Heart right ventricle (tissue), 16 donors: ENCODE results near the gene TMEM181. TPM values are rescaled to one million over a fixed set of nuclear protein-coding genes. Genes with fewer than 3 reads are reported as not detected.

Experiments used
- ATAC-seq, 8 donors: fragments of 200-7000 bp; cut with Tn5 transposase; one replicate each; pipeline ENCODE4 v1.9.1; 2020; ENCODE audit warnings: mild to moderate bottlenecking in 8 of 8, moderate library complexity in 8 of 8, moderate number of reproducible peaks in 1 of 8
- DNase-seq, 2 donors: peaks; one replicate each; pipeline ENCODE4 v3.0.0-alpha.2; 2020
- H3K27ac ChIP-seq, 10 donors: fragments of 200-600 bp; sonication (generic) in 2 of 10; one replicate each; pipeline versions ENCODE4 v1.5.0 to v1.8.0; 2020 to 2022; ENCODE audit warnings: mild to moderate bottlenecking in 3 of 10
- H3K27me3 ChIP-seq, 7 donors: fragments of 200-600 bp; one replicate each; pipeline ENCODE4 v1.8.0; 2021 to 2022; ENCODE audit warnings: mild to moderate bottlenecking in 2 of 7
- H3K36me3 ChIP-seq, 9 donors: fragments of 200-600 bp; sonication (generic) in 1 of 9; one replicate each; pipeline versions ENCODE4 v1.5.0 to v1.8.0; 2020 to 2022; ENCODE audit warnings: mild to moderate bottlenecking in 2 of 9
- H3K4me1 ChIP-seq, 9 donors: fragments of 200-600 bp; sonication (generic) in 1 of 9; one replicate each; pipeline versions ENCODE4 v1.5.0 to v1.8.0; 2020 to 2022; ENCODE audit warnings: mild to moderate bottlenecking in 4 of 9
- H3K4me3 ChIP-seq, 10 donors: fragments of 200-600 bp; sonication (generic) in 2 of 10; one replicate each; pipeline versions ENCODE4 v1.5.0 to v1.8.0; 2020 to 2022; ENCODE audit warnings: mild to moderate bottlenecking in 7 of 10, moderate library complexity in 2 of 10
- H3K9me3 ChIP-seq, 11 donors: fragments of 200-600 bp in 10 of 11; sonication (generic) in 2 of 11; one replicate each; pipeline versions ENCODE4 v1.5.0 to v1.8.0; 2013 to 2022; ENCODE audit warnings: mild to moderate bottlenecking in 2 of 11, control low read depth in 1 of 11, moderate library complexity in 1 of 11
- WGBS, 2 donors: extraction: QIAGEN DNeasy Blood & Tissue Kit; methylation state at CpG; one replicate each; pipeline ENCODE4 v1.1.7; 2013; ENCODE audit warnings: inconsistent platforms in 1 of 2; 5-methylcytosine and 5-hydroxymethylcytosine counted together
- intact Hi-C, 10 donors: fragments of 100-400 bp; cut with DNase I; formaldehyde crosslinking; loops; one replicate each; pipeline versions ENCODE4 v1.11.1 to v1.14.2; 2022
- polyA plus RNA-seq, 2 donors: library from polyadenylated mRNA; stranded (reverse); fragments of 200-250 nt; gene quantifications; one replicate each; pipeline ENCODE4 v1.2.3, GENCODE V29; 2013
- total RNA-seq, 10 donors: library from RNA; stranded (reverse); fragmentation: NEBNext Ultra II Directional in 3 of 10; extraction: Animal tissue kit (Norgen Biotek cat#: 25700) in 3 of 10; gene quantifications; one replicate each; pipeline versions ENCODE4 v1.2.1 to v1.2.4, GENCODE V29; 2021 to 2023
- TF ChIP-seq, protein P1 (sequence below), 9 donors: fragments of 200-600 bp; sonication (generic) in 2 of 9; IDR thresholded peaks; one replicate each; pipeline versions ENCODE4 v1.5.0 to v1.8.0; 2021 to 2022; ENCODE audit warnings: antibody characterized with exemption in 9 of 9, mild to moderate bottlenecking in 5 of 9, moderate library complexity in 1 of 9
- donor health status: Arrhythmogenic right ventricular cardiomyopathy.
- donor health status: ischemic (EF 13 %, LVEDD 7.1; RV severe dilation, severe dysfunction).
- donor health status: healthy with polysubstance abuse.
- donor health status: DM: no; HTN: yes; CAD: no.
- donor health status: DM: no; HTN: no; CAD: no.
- donor health status: ischemic (EF 25% LVEDD 6.9; RV normal size, moderate dysfunction).
- donor health status: ischemic (EF 25% LVEDD 5.7; RV mildly dilated, moderate dysfunction).
- donor health status: healthy.
- donor health status: DM: yes; HTN: yes; CAD: no.
- donor health status: Ischemic cardiomyopathy.
- donor health status: ischemic (EF 35%, LVEDD 5.7; RV mildly dilated, moderate dysfunction).
- donor health status: nonischemic (EF 11% LVEDD 7.7; RV severe dilation, severe dysfunction).
- donor health status: DM: yes; HTN: yes; CAD: no.
- donor health status: PGD.
- donor health status: ischemic (EF 29% LVEDD 5.4; RV normal size, mild dysfunction).
- donor health status: nonischemic (EF 23%, LVEDD 6.1; RV moderate dilation, normal function).

The TMEM181 gene
- total and polyA plus RNA-seq, 12 donors: 5.9 to 13.4 (median 9.6) TPM

DNA sequence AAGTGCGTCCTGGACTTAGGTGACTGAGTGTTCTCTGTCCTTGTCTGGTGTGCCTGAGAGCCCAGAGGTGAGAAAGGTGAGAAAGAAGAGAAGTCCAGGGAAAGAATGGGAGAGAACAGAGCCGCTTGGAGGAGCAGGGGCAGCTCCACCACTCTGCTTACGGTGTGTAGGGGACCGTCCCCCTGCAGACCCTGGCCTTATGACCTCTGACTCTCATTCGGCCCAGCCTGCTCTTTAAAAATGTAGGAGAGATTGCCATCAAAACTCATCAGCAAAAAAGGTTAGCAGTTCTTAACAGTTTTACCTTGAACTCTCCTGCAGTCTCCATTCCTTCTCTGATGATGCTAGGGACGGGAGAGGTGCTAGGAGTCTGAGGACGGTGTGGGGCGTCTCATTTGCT is 2.0 kb downstream of the TMEM181 start:
- no peak for DNase-seq
- TF ChIP-seq, protein P1, sequence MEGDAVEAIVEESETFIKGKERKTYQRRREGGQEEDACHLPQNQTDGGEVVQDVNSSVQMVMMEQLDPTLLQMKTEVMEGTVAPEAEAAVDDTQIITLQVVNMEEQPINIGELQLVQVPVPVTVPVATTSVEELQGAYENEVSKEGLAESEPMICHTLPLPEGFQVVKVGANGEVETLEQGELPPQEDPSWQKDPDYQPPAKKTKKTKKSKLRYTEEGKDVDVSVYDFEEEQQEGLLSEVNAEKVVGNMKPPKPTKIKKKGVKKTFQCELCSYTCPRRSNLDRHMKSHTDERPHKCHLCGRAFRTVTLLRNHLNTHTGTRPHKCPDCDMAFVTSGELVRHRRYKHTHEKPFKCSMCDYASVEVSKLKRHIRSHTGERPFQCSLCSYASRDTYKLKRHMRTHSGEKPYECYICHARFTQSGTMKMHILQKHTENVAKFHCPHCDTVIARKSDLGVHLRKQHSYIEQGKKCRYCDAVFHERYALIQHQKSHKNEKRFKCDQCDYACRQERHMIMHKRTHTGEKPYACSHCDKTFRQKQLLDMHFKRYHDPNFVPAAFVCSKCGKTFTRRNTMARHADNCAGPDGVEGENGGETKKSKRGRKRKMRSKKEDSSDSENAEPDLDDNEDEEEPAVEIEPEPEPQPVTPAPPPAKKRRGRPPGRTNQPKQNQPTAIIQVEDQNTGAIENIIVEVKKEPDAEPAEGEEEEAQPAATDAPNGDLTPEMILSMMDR (IDR thresholded peaks at IDR 0.05): no peak
- WGBS, 2 donors: 90 to 91% methylated on average over 8 of the region's 8 CpGs

DNA sequence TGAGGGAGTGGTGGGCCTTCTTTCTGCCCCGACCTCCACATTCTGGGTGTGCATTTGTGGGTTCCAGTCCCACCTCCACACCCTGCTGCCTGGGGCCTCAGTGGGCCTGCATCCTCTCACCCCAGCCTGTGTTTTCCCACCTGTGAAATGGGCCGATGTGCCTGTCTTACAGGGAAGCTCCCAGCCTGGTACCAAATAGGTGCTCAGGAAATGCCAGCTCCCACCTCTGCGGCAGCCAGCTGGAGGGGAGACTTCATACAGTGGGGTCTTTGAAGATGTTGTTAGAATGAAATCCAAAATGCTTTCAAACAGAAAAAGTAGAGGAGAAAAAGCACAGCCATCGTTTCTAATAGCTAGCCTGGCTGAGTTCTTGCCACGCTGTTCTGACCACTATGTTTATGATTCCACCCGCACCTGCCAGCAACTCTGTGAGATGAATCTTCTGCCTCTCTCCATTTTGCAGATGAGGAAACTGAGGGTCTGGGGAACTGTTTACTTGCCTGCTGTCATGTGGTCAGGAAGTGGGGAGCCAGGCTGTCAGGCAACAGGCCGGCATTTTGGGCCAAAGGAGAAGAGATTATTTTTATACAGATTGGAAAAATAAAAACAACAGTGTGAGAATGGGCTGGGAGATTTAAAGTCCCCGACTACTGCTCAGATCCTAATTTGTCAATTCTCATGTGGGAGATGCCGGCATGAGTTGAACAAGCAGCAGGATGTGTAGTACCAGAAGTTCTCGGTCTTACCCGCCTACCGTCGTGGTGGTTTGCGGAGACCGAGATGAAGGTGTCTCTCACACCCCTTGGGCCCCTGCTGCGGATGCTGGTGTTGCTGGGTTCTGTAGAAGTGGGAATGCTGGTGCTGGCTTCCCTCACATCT is 4.6 kb downstream of the TMEM181 start:
- TF ChIP-seq, protein P1 (IDR thresholded peaks at IDR 0.05): no peak
- DNase-seq: no peak
- no peak for ATAC-seq
- 93% methylated on average over 16 of the region's 16 CpGs for WGBS, 2 donors
- Histone ChIP-seq H3K9me3 (no peaks in the 10 kb centered on the region), H3K36me3 (peaks cover 0 to 3% (median 0%) of the 10 kb centered on the region in 9 donors), H3K27ac (peak overlapping the region in 1 of 10 donors; percentile 47), H3K4me1 (peaks cover 9 to 45% (median 16%) of the 10 kb centered on the region in 9 donors), H3K4me3 (no peak overlapping the region), H3K27me3 (no peaks in the 10 kb centered on the region)
- intact Hi-C loops: no loop called here

More for the DNA sequence above, 2.0 kb downstream of the TMEM181 start:
- no peak for ATAC-seq
- no peak overlapping the region for H3K4me3 ChIP-seq
- intact Hi-C loops: no loop called here
- no peaks in the 10 kb centered on the region for H3K9me3 ChIP-seq
- no peaks in the 10 kb centered on the region for H3K27me3 ChIP-seq
- no peak overlapping the region for H3K27ac ChIP-seq
- H3K36me3 ChIP-seq: peaks cover 0 to 3% (median 0%) of the 10 kb centered on the region in 9 donors
- H3K4me1 ChIP-seq: peaks cover 9 to 45% (median 18%) of the 10 kb centered on the region in 9 donors

DNA sequence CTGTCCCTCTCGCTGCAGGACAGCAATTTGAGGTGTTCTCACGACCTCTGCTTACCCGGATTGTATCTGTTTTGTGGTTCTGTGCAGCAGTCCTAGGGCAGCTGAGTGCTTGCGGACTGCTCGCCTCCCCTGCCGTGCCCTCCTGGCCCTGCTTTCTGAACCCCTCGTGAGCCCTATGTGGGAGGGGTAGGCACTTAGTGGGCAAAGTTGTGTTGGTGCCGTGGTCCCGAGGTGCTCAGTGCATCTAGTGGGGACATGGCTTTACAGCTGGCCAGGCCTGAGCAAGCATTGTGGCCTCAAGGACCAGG is 5.2 kb downstream of the TMEM181 start:
- intact Hi-C loops: no loop called here
- 93% methylated on average over 9 of the region's 9 CpGs for WGBS, 2 donors
- H3K27me3 ChIP-seq: no peaks in the 10 kb centered on the region
- no peak overlapping the region for H3K4me3 ChIP-seq
- ATAC-seq: no peak
- TF ChIP-seq, protein P1 (IDR thresholded peaks at IDR 0.05): no peak
- H3K36me3 ChIP-seq: peaks cover 0 to 3% (median 0%) of the 10 kb centered on the region in 9 donors
- peaks cover 9 to 44% (median 15%) of the 10 kb centered on the region in 9 donors for H3K4me1 ChIP-seq
- DNase-seq: no peak
- no peaks in the 10 kb centered on the region for H3K9me3 ChIP-seq
- H3K27ac ChIP-seq: peak overlapping the region in 1 of 10 donors; percentile 47

DNA sequence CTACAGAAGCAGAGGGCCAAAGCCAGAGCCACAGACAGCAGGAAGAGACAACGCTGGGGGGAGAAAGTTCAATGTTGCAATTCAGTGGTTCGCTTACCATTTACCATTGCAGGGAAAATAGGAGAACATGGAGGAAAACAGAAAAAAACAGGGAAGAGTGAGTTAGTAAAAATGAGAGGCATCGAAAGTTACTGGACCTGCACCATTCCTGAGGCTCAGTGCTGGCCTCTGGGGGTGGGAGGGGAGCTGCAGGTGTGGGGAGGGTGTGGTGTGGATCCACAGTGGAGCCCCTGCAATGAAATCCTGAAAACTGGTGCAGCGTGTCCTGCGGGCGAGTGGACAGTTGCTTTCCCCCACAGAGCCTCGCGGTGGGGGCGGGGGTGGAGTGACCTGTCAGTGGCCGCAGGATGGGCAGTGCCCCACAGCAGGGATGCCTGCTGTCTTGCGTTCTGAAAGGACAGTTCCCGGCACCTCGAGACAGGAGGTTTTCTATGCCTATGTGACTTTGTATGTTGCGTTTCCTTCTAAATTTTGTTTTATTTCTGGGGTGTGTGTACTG is 5.7 kb downstream of the TMEM181 start:
- no peaks in the 10 kb centered on the region for H3K9me3 ChIP-seq
- H3K27ac ChIP-seq: peak overlapping the region in 1 of 10 donors; percentile 47
- 88 to 94% methylated on average over 14 of the region's 14 CpGs for WGBS, 2 donors
- H3K4me3 ChIP-seq: no peak overlapping the region
- peaks cover 0 to 5% (median 0%) of the 10 kb centered on the region in 9 donors for H3K36me3 ChIP-seq
- H3K27me3 ChIP-seq: no peaks in the 10 kb centered on the region
- TF ChIP-seq, protein P1 (IDR thresholded peaks at IDR 0.05): no peak
- intact Hi-C loops: no loop called here
- peaks cover 7 to 44% (median 13%) of the 10 kb centered on the region in 9 donors for H3K4me1 ChIP-seq
- ATAC-seq (no peak), DNase-seq (no peak)
